H1 (cell line): ENCODE results near the gene MEF2B. TPM values are rescaled to one million over a fixed set of nuclear protein-coding genes. Genes with fewer than 3 reads are reported as not detected.

Experiments used
- BCL11A ChIP-seq, 2 experiments: IDR thresholded peaks; one replicate each; pipeline ENCODE4 v1.6.1; 2011; ENCODE audit warnings: low read depth in 2 of 2, low read length in 2 of 2, mild to moderate bottlenecking in 2 of 2
- CTBP2 ChIP-seq: IDR thresholded peaks from 2 replicates; pipeline ENCODE4 v1.7.0; 2011; ENCODE audit warnings: borderline replicate concordance, mild to moderate bottlenecking, moderate library complexity, mixed read lengths, low read length; ENCODE audit not compliant: insufficient read depth, insufficient read length
- GABPA ChIP-seq: IDR thresholded peaks from 2 replicates; pipeline ENCODE4 v1.6.1; 2011; ENCODE audit warnings: mild to moderate bottlenecking, low read length, moderate library complexity, borderline replicate concordance; ENCODE audit not compliant: insufficient read depth
- HDAC2 ChIP-seq, 2 experiments: fragments of 300-600 bp in 1 of 2; sonication (generic) in 1 of 2; IDR thresholded peaks; 2 replicates each; pipeline ENCODE4 v1.6.1; 2011 to 2012; ENCODE audit warnings: low read depth in 2 of 2, low read length in 2 of 2, mild to moderate bottlenecking in 2 of 2, moderate library complexity in 2 of 2, borderline replicate concordance in 1 of 2, inconsistent platforms in 1 of 2
- JUND ChIP-seq: IDR thresholded peaks from 2 replicates; pipeline ENCODE4 v1.6.1; 2011; ENCODE audit warnings: mild to moderate bottlenecking, improper control_type of control experiment, low read length
- KDM4A ChIP-seq: IDR thresholded peaks from one replicate; pipeline ENCODE4 v1.7.1; 2012; ENCODE audit warnings: low read depth, mild to moderate bottlenecking, moderate library complexity, low read length, inconsistent platforms; ENCODE audit not compliant: severe bottlenecking
- RBBP5 ChIP-seq: IDR thresholded peaks from 2 replicates; pipeline ENCODE4 v1.7.1; 2012; ENCODE audit warnings: low read depth, mild to moderate bottlenecking, inconsistent platforms, low read length, moderate library complexity, borderline replicate concordance
- SIX5 ChIP-seq: IDR thresholded peaks from 2 replicates; pipeline ENCODE4 v1.6.1; 2011; ENCODE audit warnings: mild to moderate bottlenecking, low read depth, low read length
- SUZ12 ChIP-seq: fragments of 200-600 bp; sonication (generic); IDR thresholded peaks from 2 replicates; pipeline ENCODE4 v1.6.1; 2012; ENCODE audit warnings: mild to moderate bottlenecking, inconsistent platforms, low read length, moderate library complexity, mixed read lengths
- ZNF274 ChIP-seq: IDR thresholded peaks from 2 replicates; pipeline ENCODE4 v1.7.0; 2012; ENCODE audit warnings: low read length, borderline replicate concordance; ENCODE audit errors: extremely low read depth
- polyA plus RNA-seq, 7 experiments: library from polyadenylated mRNA; depleted of rRNA in 3 of 7; stranded (reverse) in 5 of 7; unstranded in 2 of 7; fragments of >200 nt in 5 of 7; fragments of 200-250 nt in 2 of 7; gene quantifications; 1 replicate in 5 of 7; 2 replicates in 1 of 7; 4 replicates in 1 of 7; pipeline versions ENCODE4 v1.2.1 to v1.2.3, GENCODE V29; 2011 to 2013; ENCODE audit warnings: missing spikeins in 2 of 7, mixed read lengths in 2 of 7
- total RNA-seq: library from RNA; stranded (reverse); fragmentation: NEBNext Ultra II Directional; extraction: Animal tissue kit (Norgen Biotek cat#: 25700); gene quantifications from 2 replicates; pipeline ENCODE4 v1.2.1, GENCODE V29; 2021
- TF ChIP-seq, protein P1 (sequence below): fragments of 300-600 bp; sonication (generic); IDR thresholded peaks from 2 replicates; pipeline ENCODE4 v1.7.1; 2012; ENCODE audit warnings: low read length, moderate library complexity, mild to moderate bottlenecking, inconsistent platforms; ENCODE audit not compliant: insufficient replicate concordance

The MEF2B gene
- total and polyA plus RNA-seq, 2 of the 8 experiments (the other 6 are each of a cell fraction or from before 2014, with no cell fraction given): 2.8 to 3.7 TPM

DNA sequence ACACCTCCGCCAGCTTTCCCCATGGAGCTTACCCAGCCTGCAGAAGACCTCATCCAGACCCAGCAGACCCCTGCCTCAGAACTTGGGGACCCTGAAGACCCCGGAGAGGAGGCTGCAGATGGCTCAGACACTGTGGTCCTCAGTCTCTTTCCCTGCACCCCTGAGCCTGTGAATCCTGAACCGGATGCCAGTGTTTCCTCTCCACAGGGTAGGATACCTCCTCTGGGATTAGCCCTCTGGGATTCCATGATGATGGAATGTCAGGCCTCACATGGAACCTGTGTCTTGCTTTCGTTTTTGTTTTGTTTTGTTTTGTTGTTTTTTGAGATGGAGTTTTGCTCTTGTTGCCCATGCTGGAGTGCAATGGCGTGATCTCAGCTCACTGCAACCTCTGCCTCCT is 23.9 kb upstream of the MEF2B start (continued):
- TF ChIP-seq, protein P1, sequence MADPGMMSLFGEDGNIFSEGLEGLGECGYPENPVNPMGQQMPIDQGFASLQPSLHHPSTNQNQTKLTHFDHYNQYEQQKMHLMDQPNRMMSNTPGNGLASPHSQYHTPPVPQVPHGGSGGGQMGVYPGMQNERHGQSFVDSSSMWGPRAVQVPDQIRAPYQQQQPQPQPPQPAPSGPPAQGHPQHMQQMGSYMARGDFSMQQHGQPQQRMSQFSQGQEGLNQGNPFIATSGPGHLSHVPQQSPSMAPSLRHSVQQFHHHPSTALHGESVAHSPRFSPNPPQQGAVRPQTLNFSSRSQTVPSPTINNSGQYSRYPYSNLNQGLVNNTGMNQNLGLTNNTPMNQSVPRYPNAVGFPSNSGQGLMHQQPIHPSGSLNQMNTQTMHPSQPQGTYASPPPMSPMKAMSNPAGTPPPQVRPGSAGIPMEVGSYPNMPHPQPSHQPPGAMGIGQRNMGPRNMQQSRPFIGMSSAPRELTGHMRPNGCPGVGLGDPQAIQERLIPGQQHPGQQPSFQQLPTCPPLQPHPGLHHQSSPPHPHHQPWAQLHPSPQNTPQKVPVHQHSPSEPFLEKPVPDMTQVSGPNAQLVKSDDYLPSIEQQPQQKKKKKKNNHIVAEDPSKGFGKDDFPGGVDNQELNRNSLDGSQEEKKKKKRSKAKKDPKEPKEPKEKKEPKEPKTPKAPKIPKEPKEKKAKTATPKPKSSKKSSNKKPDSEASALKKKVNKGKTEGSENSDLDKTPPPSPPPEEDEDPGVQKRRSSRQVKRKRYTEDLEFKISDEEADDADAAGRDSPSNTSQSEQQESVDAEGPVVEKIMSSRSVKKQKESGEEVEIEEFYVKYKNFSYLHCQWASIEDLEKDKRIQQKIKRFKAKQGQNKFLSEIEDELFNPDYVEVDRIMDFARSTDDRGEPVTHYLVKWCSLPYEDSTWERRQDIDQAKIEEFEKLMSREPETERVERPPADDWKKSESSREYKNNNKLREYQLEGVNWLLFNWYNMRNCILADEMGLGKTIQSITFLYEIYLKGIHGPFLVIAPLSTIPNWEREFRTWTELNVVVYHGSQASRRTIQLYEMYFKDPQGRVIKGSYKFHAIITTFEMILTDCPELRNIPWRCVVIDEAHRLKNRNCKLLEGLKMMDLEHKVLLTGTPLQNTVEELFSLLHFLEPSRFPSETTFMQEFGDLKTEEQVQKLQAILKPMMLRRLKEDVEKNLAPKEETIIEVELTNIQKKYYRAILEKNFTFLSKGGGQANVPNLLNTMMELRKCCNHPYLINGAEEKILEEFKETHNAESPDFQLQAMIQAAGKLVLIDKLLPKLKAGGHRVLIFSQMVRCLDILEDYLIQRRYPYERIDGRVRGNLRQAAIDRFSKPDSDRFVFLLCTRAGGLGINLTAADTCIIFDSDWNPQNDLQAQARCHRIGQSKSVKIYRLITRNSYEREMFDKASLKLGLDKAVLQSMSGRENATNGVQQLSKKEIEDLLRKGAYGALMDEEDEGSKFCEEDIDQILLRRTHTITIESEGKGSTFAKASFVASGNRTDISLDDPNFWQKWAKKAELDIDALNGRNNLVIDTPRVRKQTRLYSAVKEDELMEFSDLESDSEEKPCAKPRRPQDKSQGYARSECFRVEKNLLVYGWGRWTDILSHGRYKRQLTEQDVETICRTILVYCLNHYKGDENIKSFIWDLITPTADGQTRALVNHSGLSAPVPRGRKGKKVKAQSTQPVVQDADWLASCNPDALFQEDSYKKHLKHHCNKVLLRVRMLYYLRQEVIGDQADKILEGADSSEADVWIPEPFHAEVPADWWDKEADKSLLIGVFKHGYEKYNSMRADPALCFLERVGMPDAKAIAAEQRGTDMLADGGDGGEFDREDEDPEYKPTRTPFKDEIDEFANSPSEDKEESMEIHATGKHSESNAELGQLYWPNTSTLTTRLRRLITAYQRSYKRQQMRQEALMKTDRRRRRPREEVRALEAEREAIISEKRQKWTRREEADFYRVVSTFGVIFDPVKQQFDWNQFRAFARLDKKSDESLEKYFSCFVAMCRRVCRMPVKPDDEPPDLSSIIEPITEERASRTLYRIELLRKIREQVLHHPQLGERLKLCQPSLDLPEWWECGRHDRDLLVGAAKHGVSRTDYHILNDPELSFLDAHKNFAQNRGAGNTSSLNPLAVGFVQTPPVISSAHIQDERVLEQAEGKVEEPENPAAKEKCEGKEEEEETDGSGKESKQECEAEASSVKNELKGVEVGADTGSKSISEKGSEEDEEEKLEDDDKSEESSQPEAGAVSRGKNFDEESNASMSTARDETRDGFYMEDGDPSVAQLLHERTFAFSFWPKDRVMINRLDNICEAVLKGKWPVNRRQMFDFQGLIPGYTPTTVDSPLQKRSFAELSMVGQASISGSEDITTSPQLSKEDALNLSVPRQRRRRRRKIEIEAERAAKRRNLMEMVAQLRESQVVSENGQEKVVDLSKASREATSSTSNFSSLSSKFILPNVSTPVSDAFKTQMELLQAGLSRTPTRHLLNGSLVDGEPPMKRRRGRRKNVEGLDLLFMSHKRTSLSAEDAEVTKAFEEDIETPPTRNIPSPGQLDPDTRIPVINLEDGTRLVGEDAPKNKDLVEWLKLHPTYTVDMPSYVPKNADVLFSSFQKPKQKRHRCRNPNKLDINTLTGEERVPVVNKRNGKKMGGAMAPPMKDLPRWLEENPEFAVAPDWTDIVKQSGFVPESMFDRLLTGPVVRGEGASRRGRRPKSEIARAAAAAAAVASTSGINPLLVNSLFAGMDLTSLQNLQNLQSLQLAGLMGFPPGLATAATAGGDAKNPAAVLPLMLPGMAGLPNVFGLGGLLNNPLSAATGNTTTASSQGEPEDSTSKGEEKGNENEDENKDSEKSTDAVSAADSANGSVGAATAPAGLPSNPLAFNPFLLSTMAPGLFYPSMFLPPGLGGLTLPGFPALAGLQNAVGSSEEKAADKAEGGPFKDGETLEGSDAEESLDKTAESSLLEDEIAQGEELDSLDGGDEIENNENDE: no peak
- TF ChIP-seq HDAC2 (IDR thresholded peaks at IDR 0.05; ENCODE audit: borderline replicate concordance in 1 of 2, low read depth in 2 of 2, low read length in 2 of 2) (no peak), KDM4A (no peak), JUND (no peak), RBBP5 (no peak), ZNF274 (no peak), SIX5 (no peak), CTBP2 (no peak), SUZ12 (no peak), GABPA (no peak), BCL11A (IDR thresholded peaks at IDR 0.05; ENCODE audit: low read depth in 2 of 2, low read length in 2 of 2) (no peak)
